SH-SY5Y (cell line): ENCODE data around the gene SLC25A41.

Source experiments
- GATA2 ChIP-seq: IDR thresholded peaks from 2 replicates; pipeline ENCODE4 v1.6.1; 2011; ENCODE audit warnings: mild to moderate bottlenecking, low read depth, low read length
- GATA3 ChIP-seq: IDR thresholded peaks from 2 replicates; pipeline ENCODE4 v1.6.1; 2011; ENCODE audit warnings: low read depth, mild to moderate bottlenecking, low read length, moderate library complexity

DNA sequence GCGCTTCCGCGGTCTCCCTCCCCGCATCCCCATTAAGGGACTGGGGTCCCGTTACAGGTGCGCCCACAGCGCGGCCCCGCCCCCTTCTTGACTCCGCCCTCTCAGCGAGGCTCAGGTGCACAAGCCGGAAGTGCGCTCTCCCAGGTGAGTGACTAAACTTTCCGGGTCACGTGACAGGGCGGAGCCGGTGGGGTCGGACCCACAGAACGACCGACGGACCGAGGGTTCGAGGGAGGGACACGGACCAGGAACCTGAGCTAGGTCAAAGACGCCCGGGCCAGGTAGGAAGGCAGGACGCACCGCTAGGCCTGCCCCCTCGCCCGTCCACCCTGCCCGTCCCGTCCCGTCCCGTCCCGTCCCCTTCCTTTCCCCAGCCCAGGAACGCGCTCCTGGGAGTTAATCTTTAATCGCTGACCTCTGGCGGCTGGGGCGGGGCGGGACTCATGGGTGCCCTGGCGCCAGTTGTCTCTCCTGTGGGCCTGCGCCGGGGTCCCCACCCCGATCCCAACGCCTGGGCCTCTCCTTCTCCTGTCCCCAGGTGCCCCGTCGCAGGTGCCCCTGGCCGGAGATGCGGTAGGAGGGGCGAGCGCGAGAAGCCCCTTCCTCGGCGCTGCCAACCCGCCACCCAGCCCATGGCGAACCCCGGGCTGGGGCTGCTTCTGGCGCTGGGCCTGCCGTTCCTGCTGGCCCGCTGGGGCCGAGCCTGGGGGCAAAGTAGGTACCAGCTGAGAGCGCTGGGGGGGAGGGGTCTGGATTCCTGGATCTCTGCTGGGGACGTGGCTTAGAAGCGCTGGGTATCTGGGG lies 30.7 kb upstream of the SLC25A41 start, which contains the start of gene CRB3:
- TF ChIP-seq GATA2 (no peak), GATA3 (no peak)
